C4-2B (cell line): ENCODE measurements around the gene ABHD16B.

Experiments
- ZFX ChIP-seq: fragments of 450-650 bp; IDR thresholded peaks from 2 replicates; pipeline ENCODE4 v1.6.1; 2017
- TF ChIP-seq, protein P1 (sequence below): fragments of 450-650 bp; conservative IDR thresholded peaks from 2 replicates; pipeline ENCODE4 v1.5.1; 2017; ENCODE audit warnings: mild to moderate bottlenecking

DNA sequence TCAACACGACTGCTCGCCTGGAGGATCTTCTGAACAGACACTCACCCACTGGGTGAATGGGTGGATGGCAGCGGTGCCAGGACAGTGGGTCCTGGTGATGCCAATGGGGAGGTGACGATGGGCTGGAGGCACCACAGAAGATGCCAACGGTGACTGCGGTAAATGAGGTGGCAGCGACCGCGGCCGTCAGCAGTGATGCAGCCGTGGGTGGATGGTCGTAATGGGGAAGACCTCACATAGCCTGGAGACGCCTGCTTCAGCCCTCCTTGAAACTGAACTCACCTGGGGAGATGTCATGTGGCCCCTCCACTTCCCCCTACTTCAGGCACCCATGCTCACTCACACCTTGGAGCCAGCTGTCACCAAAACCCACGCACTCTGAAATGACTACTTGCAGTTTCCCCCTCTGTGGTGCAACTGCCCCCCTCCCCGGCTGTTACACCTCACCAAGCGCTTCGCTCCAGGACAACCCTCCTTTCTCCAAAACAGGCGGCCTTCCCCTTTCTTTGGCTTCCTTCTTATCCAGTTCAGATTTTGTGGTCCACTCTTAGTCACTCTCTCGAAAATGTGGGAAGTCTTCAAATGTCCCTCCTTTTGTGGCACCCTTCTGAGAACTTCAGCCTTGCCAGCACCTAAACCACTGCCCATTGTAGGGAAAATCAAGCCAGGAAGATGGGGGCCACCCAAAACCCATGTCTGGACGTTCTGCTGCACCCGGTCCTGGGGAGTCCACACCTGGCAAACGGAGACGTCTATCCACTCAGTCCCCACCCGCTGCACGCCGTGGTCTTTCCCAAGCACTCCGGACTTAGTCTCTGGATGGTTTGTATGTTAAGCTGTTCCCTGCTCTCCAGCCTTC, 10.4 kb upstream of the ABHD16B start:
- TF ChIP-seq, protein P1, sequence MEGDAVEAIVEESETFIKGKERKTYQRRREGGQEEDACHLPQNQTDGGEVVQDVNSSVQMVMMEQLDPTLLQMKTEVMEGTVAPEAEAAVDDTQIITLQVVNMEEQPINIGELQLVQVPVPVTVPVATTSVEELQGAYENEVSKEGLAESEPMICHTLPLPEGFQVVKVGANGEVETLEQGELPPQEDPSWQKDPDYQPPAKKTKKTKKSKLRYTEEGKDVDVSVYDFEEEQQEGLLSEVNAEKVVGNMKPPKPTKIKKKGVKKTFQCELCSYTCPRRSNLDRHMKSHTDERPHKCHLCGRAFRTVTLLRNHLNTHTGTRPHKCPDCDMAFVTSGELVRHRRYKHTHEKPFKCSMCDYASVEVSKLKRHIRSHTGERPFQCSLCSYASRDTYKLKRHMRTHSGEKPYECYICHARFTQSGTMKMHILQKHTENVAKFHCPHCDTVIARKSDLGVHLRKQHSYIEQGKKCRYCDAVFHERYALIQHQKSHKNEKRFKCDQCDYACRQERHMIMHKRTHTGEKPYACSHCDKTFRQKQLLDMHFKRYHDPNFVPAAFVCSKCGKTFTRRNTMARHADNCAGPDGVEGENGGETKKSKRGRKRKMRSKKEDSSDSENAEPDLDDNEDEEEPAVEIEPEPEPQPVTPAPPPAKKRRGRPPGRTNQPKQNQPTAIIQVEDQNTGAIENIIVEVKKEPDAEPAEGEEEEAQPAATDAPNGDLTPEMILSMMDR = no peak
- no peak for TF ChIP-seq ZFX
